ENCODE measurements around the gene JAZF1.

The JAZF1 gene

GRCh38 chr7:27999829-28000228 lies 180.8 kb downstream of the JAZF1 start:
- peak; percentile 91 for DNase-seq

GRCh38 chr7:27998382-27998781 lies 182.2 kb downstream of the JAZF1 start:
- DNase-seq, result no peak

- DNase-seq, result peak; percentile 99
These were observed 183.3 kb downstream of the JAZF1 start for GRCh38 chr7:27997188-27997707.

- DNase-seq, result no peak
These were observed 184.5 kb downstream of the JAZF1 start for GRCh38 chr7:27996141-27996540.

GRCh38 chr7:27995228-27995627 lies 185.4 kb downstream of the JAZF1 start:
- no peak for DNase-seq

GRCh38 chr7:27994639-27995038 lies 186.0 kb downstream of the JAZF1 start:
- DNase-seq, result peak; percentile 94

- DNase-seq, result peak; percentile 91
These were observed 187.7 kb downstream of the JAZF1 start for GRCh38 chr7:27992755-27993493.

- DNase-seq, result peak; percentile 67
These were observed 188.5 kb downstream of the JAZF1 start for GRCh38 chr7:27992097-27992496.

- DNase-seq, result no peak
These were observed 189.5 kb downstream of the JAZF1 start for GRCh38 chr7:27991006-27991528.

GRCh38 chr7:27976531-27976930 lies 204.1 kb downstream of the JAZF1 start:
- DNase-seq, result no peak

GRCh38 chr7:27973625-27974024 lies 207.0 kb downstream of the JAZF1 start:
- no peak for DNase-seq

- no peak for DNase-seq
These were observed 208.3 kb downstream of the JAZF1 start for GRCh38 chr7:27972276-27972675.

GRCh38 chr7:27971171-27971812 lies 209.3 kb downstream of the JAZF1 start:
- no peak for DNase-seq

- DNase-seq, result no peak
These were observed 210.2 kb downstream of the JAZF1 start for GRCh38 chr7:27970350-27970749.

- DNase-seq, result no peak
These were observed 211.2 kb downstream of the JAZF1 start for GRCh38 chr7:27969346-27969745.

GRCh38 chr7:27967639-27968038 lies 213.0 kb downstream of the JAZF1 start:
- no peak for DNase-seq

GRCh38 chr7:27966219-27966780 lies 214.3 kb downstream of the JAZF1 start:
- DNase-seq, result no peak

GRCh38 chr7:27965650-27966049 lies 214.9 kb downstream of the JAZF1 start:
- no peak for DNase-seq

GRCh38 chr7:27964820-27965219 lies 215.8 kb downstream of the JAZF1 start:
- no peak for DNase-seq

GRCh38 chr7:27963056-27963455 lies 217.5 kb downstream of the JAZF1 start:
- DNase-seq, result no peak

- DNase-seq, result no peak
These were observed 218.3 kb downstream of the JAZF1 start for GRCh38 chr7:27962273-27962672.

GRCh38 chr7:27961255-27961654 lies 219.3 kb downstream of the JAZF1 start:
- DNase-seq, result peak; percentile 80

- DNase-seq, result no peak
These were observed 220.2 kb downstream of the JAZF1 start for GRCh38 chr7:27960415-27960814.

Measured in NCI-H69 (cell line).